Measurements from ENCODE around the gene KIF2A.

The KIF2A gene

DNA sequence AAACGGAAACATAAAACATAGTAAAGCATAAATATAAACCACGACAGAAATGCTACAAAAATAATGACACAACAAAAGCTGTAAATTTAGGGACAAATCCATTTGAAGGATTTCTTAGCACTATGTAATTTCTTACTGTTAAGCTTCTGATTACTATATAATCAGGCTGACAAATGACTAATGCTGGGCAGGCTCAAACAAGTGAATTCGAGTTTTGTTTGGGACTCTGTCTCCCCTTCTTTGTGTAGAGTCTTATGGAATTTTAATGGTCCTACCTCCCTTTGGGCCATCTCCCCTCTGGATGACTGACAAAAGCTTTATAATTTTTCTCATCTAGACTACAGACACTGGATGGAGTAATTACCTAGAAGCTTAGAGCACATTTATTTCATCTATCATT is 24.6 kb upstream of the KIF2A start:
- no peak overlapping the region for H3K27ac ChIP-seq
- TF ChIP-seq ZFX (IDR thresholded peaks at IDR 0.05; ENCODE audit: borderline replicate concordance) = no peak
- TF ChIP-seq, protein P1, sequence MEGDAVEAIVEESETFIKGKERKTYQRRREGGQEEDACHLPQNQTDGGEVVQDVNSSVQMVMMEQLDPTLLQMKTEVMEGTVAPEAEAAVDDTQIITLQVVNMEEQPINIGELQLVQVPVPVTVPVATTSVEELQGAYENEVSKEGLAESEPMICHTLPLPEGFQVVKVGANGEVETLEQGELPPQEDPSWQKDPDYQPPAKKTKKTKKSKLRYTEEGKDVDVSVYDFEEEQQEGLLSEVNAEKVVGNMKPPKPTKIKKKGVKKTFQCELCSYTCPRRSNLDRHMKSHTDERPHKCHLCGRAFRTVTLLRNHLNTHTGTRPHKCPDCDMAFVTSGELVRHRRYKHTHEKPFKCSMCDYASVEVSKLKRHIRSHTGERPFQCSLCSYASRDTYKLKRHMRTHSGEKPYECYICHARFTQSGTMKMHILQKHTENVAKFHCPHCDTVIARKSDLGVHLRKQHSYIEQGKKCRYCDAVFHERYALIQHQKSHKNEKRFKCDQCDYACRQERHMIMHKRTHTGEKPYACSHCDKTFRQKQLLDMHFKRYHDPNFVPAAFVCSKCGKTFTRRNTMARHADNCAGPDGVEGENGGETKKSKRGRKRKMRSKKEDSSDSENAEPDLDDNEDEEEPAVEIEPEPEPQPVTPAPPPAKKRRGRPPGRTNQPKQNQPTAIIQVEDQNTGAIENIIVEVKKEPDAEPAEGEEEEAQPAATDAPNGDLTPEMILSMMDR (IDR thresholded peaks at IDR 0.05) = no peak

DNA sequence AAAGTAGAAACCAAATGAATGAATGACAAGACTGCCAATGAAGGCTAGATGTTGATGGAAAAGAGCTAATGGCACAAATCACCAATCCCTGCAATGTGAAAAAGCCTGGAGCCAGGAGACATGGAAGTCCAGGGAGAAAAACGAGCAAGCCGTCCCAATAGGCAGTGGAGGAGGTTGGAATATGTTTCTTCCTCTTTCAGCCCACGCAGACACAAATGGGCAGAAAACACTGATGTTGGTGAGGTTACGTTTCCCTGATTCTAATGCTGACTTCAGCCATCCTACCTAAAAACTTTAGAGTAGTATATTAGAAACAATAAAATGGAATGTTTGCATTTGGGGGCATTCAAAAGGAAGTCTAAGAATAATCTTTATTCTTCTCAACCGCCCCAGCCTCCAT is 23.9 kb upstream of the KIF2A start:
- H3K27ac ChIP-seq = no peak overlapping the region

DNA sequence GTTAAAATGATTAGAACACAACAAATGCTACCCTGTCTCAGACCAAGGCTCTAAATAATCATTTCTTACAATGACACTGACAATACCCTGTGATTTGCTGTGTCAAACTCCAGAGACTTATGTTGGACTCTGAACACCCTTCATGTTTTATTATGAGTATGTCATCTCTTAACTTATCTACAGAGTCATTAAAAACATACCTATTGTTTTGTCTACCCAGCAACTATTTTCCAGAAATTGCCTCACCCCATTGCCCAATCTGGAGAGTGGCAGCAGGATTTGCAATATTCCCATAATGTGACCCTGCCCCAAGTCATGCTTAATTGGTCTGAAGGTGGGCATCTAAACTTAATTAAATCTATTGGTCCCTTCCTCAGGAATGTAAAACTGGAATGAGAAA is 23.0 kb upstream of the KIF2A start:
- TF ChIP-seq, protein P1 (IDR thresholded peaks at IDR 0.05) = no peak
- TF ChIP-seq ZFX (IDR thresholded peaks at IDR 0.05; ENCODE audit: borderline replicate concordance) = no peak

More for the DNA sequence above, 23.9 kb upstream of the KIF2A start:
- no peak for TF ChIP-seq ZFX (IDR thresholded peaks at IDR 0.05; ENCODE audit: borderline replicate concordance)
- TF ChIP-seq, protein P1 (IDR thresholded peaks at IDR 0.05) = no peak

DNA sequence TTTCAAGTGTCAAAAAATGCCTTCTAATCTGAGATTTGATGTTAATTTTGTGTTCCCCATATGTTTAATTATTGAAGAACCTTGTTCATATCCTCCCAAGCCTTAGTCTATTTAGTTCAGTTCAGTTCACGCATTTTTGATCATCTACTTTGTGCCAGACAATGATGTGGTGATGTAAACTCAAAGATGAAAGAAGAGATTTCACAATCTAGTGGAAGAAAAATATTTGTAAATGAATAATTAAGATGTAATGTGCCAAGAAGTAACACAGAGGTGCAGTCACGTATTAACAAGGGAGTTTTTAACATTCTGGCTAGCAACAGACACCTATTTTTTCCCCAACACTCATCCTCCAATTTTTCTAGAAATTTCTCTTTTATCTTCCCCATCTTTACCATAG is 22.1 kb upstream of the KIF2A start:
- no peak overlapping the region for H3K27ac ChIP-seq
- TF ChIP-seq, protein P1 (IDR thresholded peaks at IDR 0.05) = no peak
- no peak for TF ChIP-seq ZFX (IDR thresholded peaks at IDR 0.05; ENCODE audit: borderline replicate concordance)

More for the DNA sequence above, 23.0 kb upstream of the KIF2A start:
- H3K27ac ChIP-seq = no peak overlapping the region

DNA sequence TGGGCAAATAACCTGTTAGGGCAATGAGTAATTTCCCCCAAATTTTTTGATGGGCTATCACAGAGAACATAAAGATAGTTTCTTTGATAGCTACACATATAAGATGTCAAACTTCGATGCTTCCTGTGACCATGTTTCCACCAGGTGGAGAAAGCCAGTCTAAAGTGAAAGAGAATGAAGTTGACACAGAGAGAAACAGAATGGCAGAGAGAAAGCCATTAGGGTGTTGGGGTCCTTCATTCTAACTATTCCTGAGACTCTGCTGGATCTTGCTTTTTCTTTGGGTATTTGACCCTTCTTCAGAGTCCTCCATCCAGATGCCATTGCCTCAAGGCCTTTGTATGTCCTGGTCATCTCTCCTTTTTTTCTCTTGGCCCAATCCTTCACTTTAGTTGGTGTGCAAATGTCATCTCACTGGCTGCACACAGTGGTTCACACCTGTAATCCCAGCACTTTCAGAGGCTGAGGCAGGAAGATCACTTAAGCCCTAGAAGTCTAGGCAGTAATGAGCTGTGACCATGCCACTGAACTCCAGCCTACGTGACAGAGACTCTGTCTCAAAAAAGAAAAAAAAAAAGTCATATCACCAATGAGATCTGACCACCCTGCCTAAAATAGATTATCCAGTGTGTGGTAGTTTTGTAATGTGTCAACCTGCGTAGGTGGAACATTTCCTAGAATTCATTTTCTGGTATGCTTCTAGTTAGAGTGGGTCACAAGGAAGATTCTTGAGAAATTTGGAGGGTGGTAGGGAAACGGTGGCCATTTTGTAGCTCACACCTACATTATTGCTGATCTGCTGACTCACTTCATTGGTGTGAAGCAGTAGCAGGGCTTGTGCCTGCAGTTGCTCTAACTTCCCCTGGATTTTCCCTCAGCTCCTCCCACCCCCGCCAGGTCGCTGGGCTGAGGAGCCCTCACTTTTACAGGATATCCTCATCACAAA is 20.8 kb upstream of the KIF2A start:
- no peak overlapping the region for H3K27ac ChIP-seq
- no peak for TF ChIP-seq ZFX (IDR thresholded peaks at IDR 0.05; ENCODE audit: borderline replicate concordance)
- TF ChIP-seq, protein P1 (IDR thresholded peaks at IDR 0.05) = no peak

DNA sequence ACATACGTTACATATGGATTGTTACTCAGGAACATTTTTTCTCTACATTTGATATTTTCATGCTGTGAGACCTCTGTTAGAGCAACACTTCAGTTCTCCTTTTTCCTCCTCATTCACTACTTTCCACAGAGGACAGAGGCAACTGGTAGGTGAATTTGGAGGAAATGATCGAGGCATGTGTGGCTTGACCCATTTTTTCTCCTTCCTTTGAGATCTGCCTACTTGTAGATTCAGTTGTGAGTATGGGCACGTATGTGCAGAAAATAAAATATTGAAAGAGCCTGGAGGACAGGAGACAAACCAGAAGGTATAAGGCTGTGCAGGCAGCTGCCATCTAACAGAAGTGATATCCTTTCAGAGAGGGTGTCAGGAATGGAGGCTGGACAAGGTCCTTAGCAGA is 19.2 kb upstream of the KIF2A start:
- TF ChIP-seq, protein P1 (IDR thresholded peaks at IDR 0.05) = no peak
- no peak for TF ChIP-seq ZFX (IDR thresholded peaks at IDR 0.05; ENCODE audit: borderline replicate concordance)
- H3K27ac ChIP-seq = no peak overlapping the region

DNA sequence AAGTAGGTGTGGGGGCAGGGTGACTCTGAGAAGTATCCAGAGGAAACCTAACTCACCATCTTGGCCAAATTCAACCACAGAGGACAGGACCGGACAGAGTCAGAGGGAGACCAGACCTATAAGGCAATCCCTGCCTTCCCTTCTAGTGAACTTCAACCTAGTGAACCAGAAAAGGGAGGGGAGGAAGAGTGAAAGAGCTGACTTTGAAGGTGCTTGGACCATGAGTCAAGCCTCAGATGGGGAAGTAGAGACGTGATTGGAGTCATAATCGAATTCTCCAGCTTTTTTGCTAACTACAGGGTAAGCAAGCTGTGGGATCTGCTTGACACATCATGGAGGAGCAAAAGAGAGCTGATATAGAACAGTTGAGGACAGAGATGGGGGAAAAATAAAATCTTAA is 18.8 kb upstream of the KIF2A start:
- H3K27ac ChIP-seq = no peak overlapping the region
- no peak for TF ChIP-seq ZFX (IDR thresholded peaks at IDR 0.05; ENCODE audit: borderline replicate concordance)
- TF ChIP-seq, protein P1 (IDR thresholded peaks at IDR 0.05) = no peak

Measured in 22Rv1 (cell line).